GM23338 (cell line): ENCODE measurements around the gene KIAA0408. TPM values are rescaled to one million over a fixed set of nuclear protein-coding genes. Genes with fewer than 3 reads are reported as not detected.

Experiments
- REST ChIP-seq: IDR thresholded peaks from one replicate; pipeline ENCODE4 v1.6.1; 2018; ENCODE audit warnings: antibody characterized with exemption; ENCODE audit not compliant: unreplicated experiment
- polyA plus RNA-seq: library from polyadenylated mRNA; unstranded; fragments of >200 nt; fragmentation: Nextera tagmentation; extraction: Ambion mirVana; gene quantifications from 2 replicates; pipeline ENCODE4 v1.2.1, GENCODE V29; 2016
- total RNA-seq: library from RNA; depleted of rRNA; stranded (reverse); fragments of >200 nt; shearing (Covaris generic); gene quantifications from 2 replicates; pipeline ENCODE4 v1.2.3, GENCODE V29; 2014
- TF ChIP-seq, protein P1 (sequence below): fragments of 250-450 bp; sonication (Bioruptor Pico); IDR thresholded peaks from 2 replicates; pipeline ENCODE4 v1.5.0; 2020; ENCODE audit warnings: mild to moderate bottlenecking, moderate library complexity

Gene KIAA0408
- total and polyA plus RNA-seq, 2 experiments from 2014 or later: 4.0 to 9.1 TPM

DNA sequence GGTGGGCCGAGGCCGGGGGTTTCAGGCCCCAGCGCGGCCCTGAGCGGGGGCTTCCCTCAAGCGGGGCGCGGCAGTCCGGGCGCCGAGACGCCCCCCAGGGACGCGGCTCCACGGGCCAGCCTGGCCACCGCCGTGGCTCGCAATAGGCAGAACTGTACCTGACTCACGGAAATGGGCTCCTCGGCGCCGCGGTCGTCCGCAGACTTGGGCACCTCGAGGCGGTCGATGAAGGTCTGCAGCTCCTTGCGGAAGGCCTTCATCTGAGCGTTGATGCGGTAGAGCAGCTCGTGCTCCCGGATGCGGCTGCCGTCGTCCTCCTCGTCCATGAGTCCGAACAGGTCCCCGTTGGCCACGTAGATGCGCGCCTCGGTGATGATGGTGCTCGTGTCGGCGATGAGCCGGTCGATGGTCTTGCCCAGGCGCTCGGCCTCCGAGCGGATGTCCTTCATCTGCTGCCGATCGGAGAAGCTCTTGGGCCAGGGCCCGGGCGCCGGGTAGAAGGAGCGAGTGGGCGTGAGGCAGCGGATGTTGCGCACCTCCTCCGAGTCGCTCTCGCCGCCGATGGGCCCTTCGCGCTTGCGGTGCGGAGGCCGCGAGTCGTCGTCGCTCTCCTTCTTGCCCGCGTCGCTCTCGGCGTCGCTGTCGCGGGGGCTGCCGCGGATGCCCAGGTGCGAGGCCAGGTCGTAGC, 16.1 kb upstream of the KIAA0408 start (continued):
- TF ChIP-seq, protein P1, sequence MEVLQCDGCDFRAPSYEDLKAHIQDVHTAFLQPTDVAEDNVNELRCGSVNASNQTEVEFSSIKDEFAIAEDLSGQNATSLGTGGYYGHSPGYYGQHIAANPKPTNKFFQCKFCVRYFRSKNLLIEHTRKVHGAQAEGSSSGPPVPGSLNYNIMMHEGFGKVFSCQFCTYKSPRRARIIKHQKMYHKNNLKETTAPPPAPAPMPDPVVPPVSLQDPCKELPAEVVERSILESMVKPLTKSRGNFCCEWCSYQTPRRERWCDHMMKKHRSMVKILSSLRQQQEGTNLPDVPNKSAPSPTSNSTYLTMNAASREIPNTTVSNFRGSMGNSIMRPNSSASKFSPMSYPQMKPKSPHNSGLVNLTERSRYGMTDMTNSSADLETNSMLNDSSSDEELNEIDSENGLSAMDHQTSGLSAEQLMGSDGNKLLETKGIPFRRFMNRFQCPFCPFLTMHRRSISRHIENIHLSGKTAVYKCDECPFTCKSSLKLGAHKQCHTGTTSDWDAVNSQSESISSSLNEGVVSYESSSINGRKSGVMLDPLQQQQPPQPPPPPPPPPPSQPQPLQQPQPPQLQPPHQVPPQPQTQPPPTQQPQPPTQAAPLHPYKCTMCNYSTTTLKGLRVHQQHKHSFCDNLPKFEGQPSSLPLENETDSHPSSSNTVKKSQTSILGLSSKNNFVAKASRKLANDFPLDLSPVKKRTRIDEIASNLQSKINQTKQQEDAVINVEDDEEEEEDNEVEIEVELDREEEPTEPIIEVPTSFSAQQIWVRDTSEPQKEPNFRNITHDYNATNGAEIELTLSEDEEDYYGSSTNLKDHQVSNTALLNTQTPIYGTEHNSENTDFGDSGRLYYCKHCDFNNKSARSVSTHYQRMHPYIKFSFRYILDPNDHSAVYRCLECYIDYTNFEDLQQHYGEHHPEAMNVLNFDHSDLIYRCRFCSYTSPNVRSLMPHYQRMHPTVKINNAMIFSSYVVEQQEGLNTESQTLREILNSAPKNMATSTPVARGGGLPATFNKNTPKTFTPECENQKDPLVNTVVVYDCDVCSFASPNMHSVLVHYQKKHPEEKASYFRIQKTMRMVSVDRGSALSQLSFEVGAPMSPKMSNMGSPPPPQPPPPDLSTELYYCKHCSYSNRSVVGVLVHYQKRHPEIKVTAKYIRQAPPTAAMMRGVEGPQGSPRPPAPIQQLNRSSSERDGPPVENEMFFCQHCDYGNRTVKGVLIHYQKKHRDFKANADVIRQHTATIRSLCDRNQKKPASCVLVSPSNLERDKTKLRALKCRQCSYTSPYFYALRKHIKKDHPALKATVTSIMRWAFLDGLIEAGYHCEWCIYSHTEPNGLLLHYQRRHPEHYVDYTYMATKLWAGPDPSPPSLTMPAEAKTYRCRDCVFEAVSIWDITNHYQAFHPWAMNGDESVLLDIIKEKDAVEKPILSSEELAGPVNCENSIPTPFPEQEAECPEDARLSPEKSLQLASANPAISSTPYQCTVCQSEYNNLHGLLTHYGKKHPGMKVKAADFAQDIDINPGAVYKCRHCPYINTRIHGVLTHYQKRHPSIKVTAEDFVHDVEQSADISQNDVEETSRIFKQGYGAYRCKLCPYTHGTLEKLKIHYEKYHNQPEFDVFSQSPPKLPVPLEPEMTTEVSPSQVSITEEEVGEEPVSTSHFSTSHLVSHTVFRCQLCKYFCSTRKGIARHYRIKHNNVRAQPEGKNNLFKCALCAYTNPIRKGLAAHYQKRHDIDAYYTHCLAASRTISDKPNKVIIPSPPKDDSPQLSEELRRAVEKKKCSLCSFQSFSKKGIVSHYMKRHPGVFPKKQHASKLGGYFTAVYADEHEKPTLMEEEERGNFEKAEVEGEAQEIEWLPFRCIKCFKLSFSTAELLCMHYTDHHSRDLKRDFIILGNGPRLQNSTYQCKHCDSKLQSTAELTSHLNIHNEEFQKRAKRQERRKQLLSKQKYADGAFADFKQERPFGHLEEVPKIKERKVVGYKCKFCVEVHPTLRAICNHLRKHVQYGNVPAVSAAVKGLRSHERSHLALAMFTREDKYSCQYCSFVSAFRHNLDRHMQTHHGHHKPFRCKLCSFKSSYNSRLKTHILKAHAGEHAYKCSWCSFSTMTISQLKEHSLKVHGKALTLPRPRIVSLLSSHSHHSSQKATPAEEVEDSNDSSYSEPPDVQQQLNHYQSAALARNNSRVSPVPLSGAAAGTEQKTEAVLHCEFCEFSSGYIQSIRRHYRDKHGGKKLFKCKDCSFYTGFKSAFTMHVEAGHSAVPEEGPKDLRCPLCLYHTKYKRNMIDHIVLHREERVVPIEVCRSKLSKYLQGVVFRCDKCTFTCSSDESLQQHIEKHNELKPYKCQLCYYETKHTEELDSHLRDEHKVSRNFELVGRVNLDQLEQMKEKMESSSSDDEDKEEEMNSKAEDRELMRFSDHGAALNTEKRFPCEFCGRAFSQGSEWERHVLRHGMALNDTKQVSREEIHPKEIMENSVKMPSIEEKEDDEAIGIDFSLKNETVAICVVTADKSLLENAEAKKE (CRISPR knock-in tag): no peak
- TF ChIP-seq REST: no peak
